HL-60 (cell line): Measurements from ENCODE around the gene CCDC24.

Experiments
- DNase-seq, 2 experiments: peaks; one replicate each; pipeline ENCODE4 v3.0.0-alpha.2; 2010 to 2020; ENCODE audit warnings: low read depth in 1 of 2, low spot score in 1 of 2
- H3K27ac ChIP-seq: fragments of 250-450 bp; sonication (Bioruptor Pico); replicated peaks from 2 replicates; pipeline ENCODE4 v1.5.1; 2020; ENCODE audit warnings: mild to moderate bottlenecking, moderate library complexity
- H3K27me3 ChIP-seq: fragments of 250-450 bp; sonication (Bioruptor Pico); 2 replicates; pipeline ENCODE4 v1.5.1; 2021; ENCODE audit warnings: mild to moderate bottlenecking, moderate library complexity; ENCODE audit not compliant: insufficient read depth, poor library complexity, severe bottlenecking
- H3K4me3 ChIP-seq: replicated peaks from 2 replicates; pipeline ENCODE4 v1.5.1; 2011; ENCODE audit warnings: mild to moderate bottlenecking, control low read depth, low read length; ENCODE audit not compliant: insufficient read depth
- CTCF ChIP-seq: IDR thresholded peaks from one replicate; pipeline ENCODE4 v1.5.1; 2011; ENCODE audit warnings: low read length, control low read depth, inconsistent platforms; ENCODE audit not compliant: insufficient read depth
- GABPA ChIP-seq: IDR thresholded peaks from 2 replicates; pipeline ENCODE4 v1.6.1; 2012; ENCODE audit warnings: low read depth
- POLR2AphosphoS5 ChIP-seq: IDR thresholded peaks from 2 replicates; pipeline ENCODE4 v1.6.1; 2012; ENCODE audit warnings: low read depth
- SPI1 ChIP-seq: IDR thresholded peaks from 2 replicates; pipeline ENCODE4 v1.6.1; 2012; ENCODE audit warnings: low read depth, mild to moderate bottlenecking, borderline replicate concordance
- TF ChIP-seq, protein P1 (sequence below): IDR thresholded peaks from 2 replicates; pipeline ENCODE4 v1.6.1; 2012; ENCODE audit warnings: low read depth; ENCODE audit not compliant: insufficient replicate concordance

CCDC24 gene

DNA sequence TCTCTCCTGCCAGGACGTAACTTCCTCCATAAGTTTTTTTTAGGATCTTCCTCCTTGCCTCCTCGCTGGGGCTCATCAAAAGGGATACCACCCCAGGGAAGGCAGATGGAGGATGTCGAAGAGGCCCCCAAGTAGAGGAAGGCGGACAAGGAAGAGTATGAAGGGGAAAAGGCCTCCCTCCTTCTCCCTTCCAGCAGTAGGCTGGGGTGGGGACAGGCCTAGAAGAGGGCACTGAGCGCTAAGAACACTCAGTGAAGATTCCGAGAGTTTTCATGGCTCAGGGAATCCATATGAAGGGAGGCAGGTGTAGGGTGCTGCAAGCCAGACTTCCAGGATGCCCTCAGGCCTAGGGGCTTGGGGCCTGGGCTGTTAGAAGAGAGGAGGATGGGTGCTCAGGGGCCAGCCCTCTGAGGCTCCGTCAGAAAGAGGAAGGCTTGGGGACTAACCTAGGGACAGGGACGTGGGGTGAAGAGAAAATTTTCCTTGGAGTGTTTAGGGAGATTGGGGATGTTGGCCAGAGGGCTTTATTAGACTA, 41.7 kb downstream of the CCDC24 start:
- TF ChIP-seq, protein P1, sequence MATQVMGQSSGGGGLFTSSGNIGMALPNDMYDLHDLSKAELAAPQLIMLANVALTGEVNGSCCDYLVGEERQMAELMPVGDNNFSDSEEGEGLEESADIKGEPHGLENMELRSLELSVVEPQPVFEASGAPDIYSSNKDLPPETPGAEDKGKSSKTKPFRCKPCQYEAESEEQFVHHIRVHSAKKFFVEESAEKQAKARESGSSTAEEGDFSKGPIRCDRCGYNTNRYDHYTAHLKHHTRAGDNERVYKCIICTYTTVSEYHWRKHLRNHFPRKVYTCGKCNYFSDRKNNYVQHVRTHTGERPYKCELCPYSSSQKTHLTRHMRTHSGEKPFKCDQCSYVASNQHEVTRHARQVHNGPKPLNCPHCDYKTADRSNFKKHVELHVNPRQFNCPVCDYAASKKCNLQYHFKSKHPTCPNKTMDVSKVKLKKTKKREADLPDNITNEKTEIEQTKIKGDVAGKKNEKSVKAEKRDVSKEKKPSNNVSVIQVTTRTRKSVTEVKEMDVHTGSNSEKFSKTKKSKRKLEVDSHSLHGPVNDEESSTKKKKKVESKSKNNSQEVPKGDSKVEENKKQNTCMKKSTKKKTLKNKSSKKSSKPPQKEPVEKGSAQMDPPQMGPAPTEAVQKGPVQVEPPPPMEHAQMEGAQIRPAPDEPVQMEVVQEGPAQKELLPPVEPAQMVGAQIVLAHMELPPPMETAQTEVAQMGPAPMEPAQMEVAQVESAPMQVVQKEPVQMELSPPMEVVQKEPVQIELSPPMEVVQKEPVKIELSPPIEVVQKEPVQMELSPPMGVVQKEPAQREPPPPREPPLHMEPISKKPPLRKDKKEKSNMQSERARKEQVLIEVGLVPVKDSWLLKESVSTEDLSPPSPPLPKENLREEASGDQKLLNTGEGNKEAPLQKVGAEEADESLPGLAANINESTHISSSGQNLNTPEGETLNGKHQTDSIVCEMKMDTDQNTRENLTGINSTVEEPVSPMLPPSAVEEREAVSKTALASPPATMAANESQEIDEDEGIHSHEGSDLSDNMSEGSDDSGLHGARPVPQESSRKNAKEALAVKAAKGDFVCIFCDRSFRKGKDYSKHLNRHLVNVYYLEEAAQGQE: no peak
- peak; percentile 11; the same call in 1 of the 2 replicates for TF ChIP-seq SPI1
- H3K4me3 ChIP-seq: no peak overlapping the region
- no peak overlapping the region for H3K27ac ChIP-seq
- no peak for DNase-seq
- H3K27me3 ChIP-seq: no peaks in the 10 kb centered on the region

- no peaks in the 10 kb centered on the region for H3K27me3 ChIP-seq
- H3K27ac ChIP-seq: no peak overlapping the region
- no peak overlapping the region for H3K4me3 ChIP-seq
- no peak for TF ChIP-seq GABPA
- TF ChIP-seq SPI1: no peak
- TF ChIP-seq CTCF: no peak
- TF ChIP-seq, protein P1: no peak
- no peak for TF ChIP-seq POLR2AphosphoS5
- no peak for DNase-seq
Observed at GRCh38 chr1:44033756-44034155, 42.4 kb downstream of the CCDC24 start.

DNA sequence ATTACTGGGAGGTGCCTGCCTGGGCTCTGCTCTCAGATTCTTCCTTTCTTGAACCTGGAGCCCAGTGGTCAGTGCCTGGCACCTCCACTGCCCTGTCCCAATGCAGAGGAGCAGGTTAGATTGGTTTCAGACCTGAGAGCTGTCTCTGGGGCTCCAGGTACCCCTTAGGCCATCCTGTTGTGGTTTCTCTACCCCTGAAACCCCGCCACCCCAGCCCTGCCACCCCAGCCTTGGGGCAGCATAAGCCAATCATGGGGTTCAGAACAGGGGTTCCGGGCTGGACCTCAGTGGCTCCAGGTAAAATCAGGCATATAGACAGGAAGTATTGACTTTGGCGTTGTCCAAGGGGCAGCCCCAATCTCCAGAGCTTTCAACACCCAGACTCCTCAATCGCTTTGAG, 43.0 kb downstream of the CCDC24 start:
- Histone ChIP-seq H3K27me3 (no peaks in the 10 kb centered on the region), H3K4me3 (no peak overlapping the region), H3K27ac (no peak overlapping the region)
- no peak for DNase-seq
- TF ChIP-seq POLR2AphosphoS5: no peak
- TF ChIP-seq CTCF: no peak
- TF ChIP-seq SPI1: no peak
- TF ChIP-seq, protein P1: no peak
- no peak for TF ChIP-seq GABPA
